NCI-H1436 treated with DMSO at 0.1 percent for 48 hours (cell line): ENCODE measurements around the gene ANKRD28.

Experiments used
- DNase-seq: peaks from one replicate; lab custom pipeline; 2025; lab: John Stamatoyannopoulos, UW

ANKRD28 gene

GRCh38 chr3:15664144-15664543 lies 133.6 kb downstream of the ANKRD28 start:
- DNase-seq: no peak

GRCh38 chr3:15660055-15660935 lies 137.5 kb downstream of the ANKRD28 start:
- DNase-seq: no peak

- DNase-seq: no peak
Observed at GRCh38 chr3:15659254-15659975, 138.4 kb downstream of the ANKRD28 start.

- DNase-seq: no peak
Observed at GRCh38 chr3:15657016-15657415, 140.8 kb downstream of the ANKRD28 start.

GRCh38 chr3:15656342-15656741 lies 141.4 kb downstream of the ANKRD28 start:
- no peak for DNase-seq

GRCh38 chr3:15654891-15655290 lies 142.9 kb downstream of the ANKRD28 start:
- no peak for DNase-seq

- DNase-seq: no peak
Observed at GRCh38 chr3:15654127-15654526, 143.7 kb downstream of the ANKRD28 start.

GRCh38 chr3:15653321-15653720 lies 144.5 kb downstream of the ANKRD28 start:
- no peak for DNase-seq

- DNase-seq: no peak
Observed at GRCh38 chr3:15651396-15651795, 146.4 kb downstream of the ANKRD28 start.

- no peak for DNase-seq
Observed at GRCh38 chr3:15649858-15650257, 147.9 kb downstream of the ANKRD28 start.

GRCh38 chr3:15649341-15649740 lies 148.4 kb downstream of the ANKRD28 start:
- DNase-seq: no peak

- no peak for DNase-seq
Observed at GRCh38 chr3:15647611-15648167, 150.1 kb downstream of the ANKRD28 start.

GRCh38 chr3:15646851-15647511 lies 150.8 kb downstream of the ANKRD28 start:
- no peak for DNase-seq

GRCh38 chr3:15645740-15646501 lies 151.9 kb downstream of the ANKRD28 start:
- no peak for DNase-seq

GRCh38 chr3:15645246-15645645 lies 152.5 kb downstream of the ANKRD28 start:
- DNase-seq: no peak

GRCh38 chr3:15638891-15639262 lies 158.9 kb downstream of the ANKRD28 start:
- DNase-seq: no peak

GRCh38 chr3:15638193-15638890 lies 159.4 kb downstream of the ANKRD28 start:
- no peak for DNase-seq

- DNase-seq: no peak
Observed at GRCh38 chr3:15637131-15637951, 160.4 kb downstream of the ANKRD28 start.

- no peak for DNase-seq
Observed at GRCh38 chr3:15636028-15636709, 161.6 kb downstream of the ANKRD28 start.
